GM13976 (cell line): ENCODE data around the gene GSG1L.

Source experiments
- DNase-seq: peaks from one replicate; pipeline ENCODE4 v3.0.0; 2012; ENCODE audit warnings: low spot score
- CTCF ChIP-seq: IDR thresholded peaks from 2 replicates; pipeline ENCODE4 v1.5.1; 2012; ENCODE audit warnings: borderline replicate concordance, mild to moderate bottlenecking; ENCODE audit not compliant: insufficient read depth; ENCODE audit errors: extremely low read depth, missing control alignments, control extremely low read depth
- in situ Hi-C: fragments of 300-500 bp; cut with MboI; formaldehyde crosslinking; loops from one replicate; pipeline ENCODE4 v1.12.0; 2022; ENCODE audit warnings: low sequenced_read_pairs, mixed read lengths, inconsistent platforms; ENCODE audit not compliant: unreplicated experiment

GSG1L gene

GRCh38 chr16:28067604-28068379, 4.3 kb upstream of the GSG1L start:
- in situ Hi-C loops: no loop called here

GRCh38 chr16:28064706-28065249, 1.3 kb upstream of the GSG1L start:
- in situ Hi-C loops: no loop called here
- DNase-seq: no peak
- no peak for TF ChIP-seq CTCF

More at GRCh38 chr16:28067604-28068379, 4.3 kb upstream of the GSG1L start:
- no peak for TF ChIP-seq CTCF
- no peak for DNase-seq

GRCh38 chr16:28064150-28064549, 636 bp upstream of the GSG1L start:
- TF ChIP-seq CTCF: no peak
- in situ Hi-C loops: no loop called here
- no peak for DNase-seq

GRCh38 chr16:28062847-28063521, 530 bp downstream of the GSG1L start:
- DNase-seq: no peak
- in situ Hi-C loops: no loop called here
- no peak for TF ChIP-seq CTCF

GRCh38 chr16:28062261-28062846, 1.2 kb downstream of the GSG1L start:
- no peak for TF ChIP-seq CTCF
- in situ Hi-C loops: no loop called here

GRCh38 chr16:28061352-28062101, 2.0 kb downstream of the GSG1L start:
- no peak for TF ChIP-seq CTCF
- DNase-seq: no peak

More at GRCh38 chr16:28062261-28062846, 1.2 kb downstream of the GSG1L start:
- DNase-seq: no peak

More at GRCh38 chr16:28061352-28062101, 2.0 kb downstream of the GSG1L start:
- in situ Hi-C loops: no loop called here
